Measurements from ENCODE around the gene AZIN2. TPM values are rescaled to one million over a fixed set of nuclear protein-coding genes. Genes with fewer than 3 reads are reported as not detected.

AZIN2 gene
- polyA plus RNA-seq (2013, experiment 1 of 2) = 4.2 TPM
- 3.2 TPM for polyA plus RNA-seq (2013, experiment 2 of 2)

GRCh38 chr1:33080885-33081553 is at the start of gene AZIN2:
Gene AZIN2, plus strand, starts transcription at chr1:33081153. Its CDS starts 1,097 bp downstream, at chr1:33082250.
- H2AFZ ChIP-seq (ENCODE audit: low read depth, low read length) = peak within 1 kb of the TSS; percentile 87
- H3K36me3 ChIP-seq (ENCODE audit: control insufficient read depth in 1 of 2, insufficient read depth in 2 of 2, low read depth in 1 of 2, low read length in 2 of 2) = peaks cover 10 to 12% of the 10 kb centered on the region in 2 experiments
- peak within 1 kb of the TSS; percentile 83 to 88 for H3K18ac ChIP-seq (ENCODE audit: low read depth in 1 of 2, low read length in 2 of 2)
- peak within 1 kb of the TSS; percentile 82 to 83 for H3K14ac ChIP-seq (ENCODE audit: low read length in 2 of 2)
- no peak within 1 kb of the TSS for H2AK5ac ChIP-seq (ENCODE audit: low read length, severe bottlenecking)
- peak within 1 kb of the TSS; percentile 24 for H2BK5ac ChIP-seq (ENCODE audit: low read depth, low read length, poor library complexity, severe bottlenecking)
- H3K27ac ChIP-seq (ENCODE audit: low read length, poor library complexity, severe bottlenecking) = no peak within 1 kb of the TSS
- peak within 1 kb of the TSS in 1 of 2 experiments; percentile 68 for H3K23ac ChIP-seq (ENCODE audit: low read length in 2 of 2)
- H3K9ac ChIP-seq (ENCODE audit: low read length) = peak within 1 kb of the TSS; percentile 92
- peak within 1 kb of the TSS; percentile 98 for H4K8ac ChIP-seq (ENCODE audit: low read length)
- peak within 1 kb of the TSS; percentile 29 to 69 for H3K4ac ChIP-seq (ENCODE audit: low read depth in 1 of 2, low read length in 2 of 2)
- DNase-seq = peak; percentile 93
- no peaks in the 10 kb centered on the region for H3K9me3 ChIP-seq (ENCODE audit: control insufficient read depth, low read length)
- H3K79me1 ChIP-seq (replicated peaks; ENCODE audit: low read length, poor library complexity, severe bottlenecking) = peaks cover 16% of the 10 kb centered on the region
- peak within 1 kb of the TSS; percentile 87 for H3K4me2 ChIP-seq (ENCODE audit: low read length, poor library complexity, severe bottlenecking)
- H2BK15ac ChIP-seq (ENCODE audit: low read depth, poor library complexity, severe bottlenecking) = peak within 1 kb of the TSS; percentile 90
- H2BK12ac ChIP-seq (ENCODE audit: low read length in 2 of 2) = peak within 1 kb of the TSS in 1 of 2 experiments; percentile 54
- no peak within 1 kb of the TSS for H2BK120ac ChIP-seq (ENCODE audit: low read depth, low read length)
- H3K4me3 ChIP-seq (ENCODE audit: insufficient read depth in 1 of 2, low read depth in 1 of 2, low read length in 2 of 2) = peak within 1 kb of the TSS; percentile 86 to 94
- peak within 1 kb of the TSS; percentile 88 for H4K91ac ChIP-seq (ENCODE audit: low read length)
- H3K4me1 ChIP-seq (ENCODE audit: control insufficient read depth, insufficient read depth, low read depth, low read length) = peaks cover 18% of the 10 kb centered on the region
- no peaks in the 10 kb centered on the region for H3K27me3 ChIP-seq (ENCODE audit: control insufficient read depth in 1 of 2, insufficient read depth in 1 of 2, low read length in 2 of 2)
- 1% methylated on average over 35 of the region's 52 CpGs for WGBS

DNA sequence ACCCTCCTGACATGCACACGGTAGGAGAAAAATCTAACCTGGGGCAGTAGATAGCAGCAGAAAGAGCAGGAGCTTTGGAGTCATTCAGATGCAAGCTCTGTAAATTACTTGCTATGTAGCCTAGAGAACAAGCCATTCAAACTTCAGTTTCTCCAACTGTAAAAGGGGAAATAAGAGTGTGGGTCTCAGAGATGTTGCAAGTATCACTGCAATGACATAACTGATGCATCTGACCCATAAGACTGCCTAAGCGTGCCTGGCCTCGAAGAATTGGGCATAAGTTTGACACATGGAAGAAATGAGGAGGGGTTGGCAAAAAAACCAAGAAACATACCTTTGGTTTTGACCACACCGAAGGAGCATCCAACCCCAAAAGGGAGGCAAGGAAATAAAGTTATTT is 49.4 kb upstream of the AZIN2 start:
- no peak overlapping the region for H2BK15ac ChIP-seq (ENCODE audit: low read depth, poor library complexity, severe bottlenecking)
- H3K23ac ChIP-seq (ENCODE audit: low read length in 2 of 2) = no peak overlapping the region
- H2BK5ac ChIP-seq (ENCODE audit: low read depth, low read length, poor library complexity, severe bottlenecking) = no peak overlapping the region
- H2BK120ac ChIP-seq (ENCODE audit: low read depth, low read length) = no peak overlapping the region
- H4K91ac ChIP-seq (ENCODE audit: low read length) = no peak overlapping the region
- no peak overlapping the region for H3K9ac ChIP-seq (ENCODE audit: low read length)
- H2BK12ac ChIP-seq (ENCODE audit: low read length in 2 of 2) = no peak overlapping the region
- H3K36me3 ChIP-seq (ENCODE audit: control insufficient read depth in 1 of 2, insufficient read depth in 2 of 2, low read depth in 1 of 2, low read length in 2 of 2) = peaks cover 0 to 40% of the 10 kb centered on the region in 2 experiments
- H2AFZ ChIP-seq (ENCODE audit: low read depth, low read length) = no peak overlapping the region
- WGBS = 100% methylated on average over 3 of the region's 4 CpGs
- no peaks in the 10 kb centered on the region for H3K27me3 ChIP-seq (ENCODE audit: control insufficient read depth in 1 of 2, insufficient read depth in 1 of 2, low read length in 2 of 2)
- H3K27ac ChIP-seq (ENCODE audit: low read length, poor library complexity, severe bottlenecking) = no peak overlapping the region
- no peak overlapping the region for H3K4me2 ChIP-seq (ENCODE audit: low read length, poor library complexity, severe bottlenecking)
- no peak for DNase-seq
- H3K4ac ChIP-seq (ENCODE audit: low read depth in 1 of 2, low read length in 2 of 2) = no peak overlapping the region
- H3K4me1 ChIP-seq (ENCODE audit: control insufficient read depth, insufficient read depth, low read depth, low read length) = peaks cover 11% of the 10 kb centered on the region
- H2AK5ac ChIP-seq (ENCODE audit: low read length, severe bottlenecking) = no peak overlapping the region
- H3K79me1 ChIP-seq (replicated peaks; ENCODE audit: low read length, poor library complexity, severe bottlenecking) = peaks cover 29% of the 10 kb centered on the region
- no peaks in the 10 kb centered on the region for H3K9me3 ChIP-seq (ENCODE audit: control insufficient read depth, low read length)
- H3K14ac ChIP-seq (ENCODE audit: low read length in 2 of 2) = no peak overlapping the region
- H3K18ac ChIP-seq (ENCODE audit: low read depth in 1 of 2, low read length in 2 of 2) = no peak overlapping the region
- H3K4me3 ChIP-seq (ENCODE audit: insufficient read depth in 1 of 2, low read depth in 1 of 2, low read length in 2 of 2) = no peak overlapping the region
- H4K8ac ChIP-seq (ENCODE audit: low read length) = no peak overlapping the region

DNA sequence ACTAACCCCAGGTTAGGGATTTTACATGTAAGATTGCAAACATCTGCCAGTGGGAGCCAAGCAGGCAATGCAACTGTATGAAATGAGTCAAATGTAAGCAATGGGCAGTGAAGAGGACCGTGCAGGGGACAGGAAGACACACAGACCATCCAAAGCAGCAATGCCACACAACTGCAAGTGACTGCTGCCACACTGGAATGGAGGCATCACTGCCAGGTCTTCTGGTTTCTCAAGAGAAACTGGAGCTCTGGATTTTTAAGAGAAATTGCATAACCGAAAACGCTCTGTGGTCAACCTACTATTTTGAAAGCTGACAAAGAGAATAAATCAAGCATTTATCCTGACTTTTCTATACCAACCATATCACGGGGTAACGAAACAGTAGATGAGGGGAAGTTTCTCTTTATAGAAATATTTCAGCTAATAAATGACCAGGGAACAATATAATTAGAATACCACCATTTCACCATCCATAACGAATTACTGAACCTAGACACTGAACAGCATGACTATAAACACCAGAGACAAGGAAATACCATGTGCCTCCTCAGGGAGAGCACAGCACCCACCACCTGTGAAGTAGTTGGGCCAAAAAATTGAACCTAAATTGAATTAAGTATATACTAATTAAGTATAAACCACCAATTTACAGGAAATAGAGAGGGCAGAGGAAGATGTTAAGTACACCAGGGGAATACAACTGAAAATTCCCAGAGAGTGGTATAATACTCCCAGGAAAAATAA is 48.7 kb upstream of the AZIN2 start:
- Histone ChIP-seq H2BK5ac (ENCODE audit: low read depth, low read length, poor library complexity, severe bottlenecking) (no peak overlapping the region), H3K18ac (ENCODE audit: low read depth in 1 of 2, low read length in 2 of 2) (no peak overlapping the region), H3K4ac (ENCODE audit: low read depth in 1 of 2, low read length in 2 of 2) (no peak overlapping the region), H4K91ac (ENCODE audit: low read length) (no peak overlapping the region), H3K4me1 (ENCODE audit: control insufficient read depth, insufficient read depth, low read depth, low read length) (peaks cover 8% of the 10 kb centered on the region), H2BK15ac (ENCODE audit: low read depth, poor library complexity, severe bottlenecking) (no peak overlapping the region), H2BK120ac (ENCODE audit: low read depth, low read length) (no peak overlapping the region), H3K36me3 (ENCODE audit: control insufficient read depth in 1 of 2, insufficient read depth in 2 of 2, low read depth in 1 of 2, low read length in 2 of 2) (peaks cover 0 to 40% of the 10 kb centered on the region in 2 experiments), H2BK12ac (ENCODE audit: low read length in 2 of 2) (peak overlapping the region in 1 of 2 experiments; percentile 48), H4K8ac (ENCODE audit: low read length) (peak overlapping the region; percentile 7), H2AFZ (ENCODE audit: low read depth, low read length) (no peak overlapping the region), H3K14ac (ENCODE audit: low read length in 2 of 2) (no peak overlapping the region), H3K27ac (ENCODE audit: low read length, poor library complexity, severe bottlenecking) (no peak overlapping the region), H3K79me1 (replicated peaks; ENCODE audit: low read length, poor library complexity, severe bottlenecking) (peaks cover 26% of the 10 kb centered on the region), H3K4me3 (ENCODE audit: insufficient read depth in 1 of 2, low read depth in 1 of 2, low read length in 2 of 2) (no peak overlapping the region), H3K4me2 (ENCODE audit: low read length, poor library complexity, severe bottlenecking) (no peak overlapping the region), H2AK5ac (ENCODE audit: low read length, severe bottlenecking) (no peak overlapping the region), H3K9ac (ENCODE audit: low read length) (no peak overlapping the region), H3K23ac (ENCODE audit: low read length in 2 of 2) (no peak overlapping the region), H3K9me3 (ENCODE audit: control insufficient read depth, low read length) (no peaks in the 10 kb centered on the region), H3K27me3 (ENCODE audit: control insufficient read depth in 1 of 2, insufficient read depth in 1 of 2, low read length in 2 of 2) (no peaks in the 10 kb centered on the region)
- peak; percentile 53 for DNase-seq
- 88% methylated on average over 2 of the region's 6 CpGs for WGBS

DNA sequence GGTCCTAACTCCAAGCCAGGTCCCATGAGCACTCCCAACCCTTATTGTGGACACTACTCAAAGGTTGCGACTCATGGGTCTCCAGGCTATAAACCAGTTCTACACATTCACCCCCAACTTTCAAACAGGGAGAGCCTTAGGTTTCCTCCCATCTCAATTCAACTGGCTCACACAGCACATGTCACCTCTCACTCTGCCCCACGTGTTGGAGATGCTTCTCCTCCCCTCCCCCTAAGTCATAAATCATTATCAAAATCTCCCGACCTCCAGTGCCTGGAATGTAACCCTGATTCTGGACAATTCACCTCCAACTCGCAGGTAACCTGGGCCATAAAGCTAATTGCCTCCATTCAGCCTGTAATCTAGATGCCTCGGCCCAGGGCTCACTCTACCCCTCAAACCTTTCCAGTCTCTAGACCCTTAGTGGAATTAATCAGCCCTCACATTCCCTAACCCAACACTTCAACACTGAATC is 44.9 kb upstream of the AZIN2 start:
- peak overlapping the region in 1 of 2 experiments; percentile 78 for H3K14ac ChIP-seq (ENCODE audit: low read length in 2 of 2)
- no peak overlapping the region for H4K8ac ChIP-seq (ENCODE audit: low read length)
- H2BK12ac ChIP-seq (ENCODE audit: low read length in 2 of 2) = no peak overlapping the region
- peak overlapping the region in 1 of 2 experiments; percentile 37 for H3K4ac ChIP-seq (ENCODE audit: low read depth in 1 of 2, low read length in 2 of 2)
- no peak overlapping the region for H2BK120ac ChIP-seq (ENCODE audit: low read depth, low read length)
- H3K27me3 ChIP-seq (ENCODE audit: control insufficient read depth in 1 of 2, insufficient read depth in 1 of 2, low read length in 2 of 2) = no peaks in the 10 kb centered on the region
- no peak overlapping the region for H4K91ac ChIP-seq (ENCODE audit: low read length)
- no peak overlapping the region for H2BK5ac ChIP-seq (ENCODE audit: low read depth, low read length, poor library complexity, severe bottlenecking)
- DNase-seq = peak; percentile 58
- peaks cover 8% of the 10 kb centered on the region for H3K4me1 ChIP-seq (ENCODE audit: control insufficient read depth, insufficient read depth, low read depth, low read length)
- H3K9me3 ChIP-seq (ENCODE audit: control insufficient read depth, low read length) = no peaks in the 10 kb centered on the region
- H3K4me2 ChIP-seq (ENCODE audit: low read length, poor library complexity, severe bottlenecking) = peak overlapping the region; percentile 74
- peaks cover 0 to 16% of the 10 kb centered on the region in 2 experiments for H3K36me3 ChIP-seq (ENCODE audit: control insufficient read depth in 1 of 2, insufficient read depth in 2 of 2, low read depth in 1 of 2, low read length in 2 of 2)
- H3K18ac ChIP-seq (ENCODE audit: low read depth in 1 of 2, low read length in 2 of 2) = peak overlapping the region in 1 of 2 experiments; percentile 14
- no peak overlapping the region for H3K27ac ChIP-seq (ENCODE audit: low read length, poor library complexity, severe bottlenecking)
- no peak overlapping the region for H2AFZ ChIP-seq (ENCODE audit: low read depth, low read length)
- H3K23ac ChIP-seq (ENCODE audit: low read length in 2 of 2) = no peak overlapping the region
- no peak overlapping the region for H2AK5ac ChIP-seq (ENCODE audit: low read length, severe bottlenecking)
- H3K79me1 ChIP-seq (replicated peaks; ENCODE audit: low read length, poor library complexity, severe bottlenecking) = peaks cover 10% of the 10 kb centered on the region
- 17% methylated on average over 5 of the region's 5 CpGs for WGBS
- peak overlapping the region; percentile 90 for H3K9ac ChIP-seq (ENCODE audit: low read length)
- H2BK15ac ChIP-seq (ENCODE audit: low read depth, poor library complexity, severe bottlenecking) = no peak overlapping the region
- peak overlapping the region; percentile 73 to 95 for H3K4me3 ChIP-seq (ENCODE audit: insufficient read depth in 1 of 2, low read depth in 1 of 2, low read length in 2 of 2)

Measured in mesenchymal stem cell (in vitro differentiated cells and primary cell).